ENCODE data around the gene GJD4.

The GJD4 gene

GRCh38 chr10:35577926-35578617 is 27.1 kb upstream of the GJD4 start:
- no peak overlapping the region for H3K27ac ChIP-seq (ENCODE audit: low read depth, low read length)
- no peak overlapping the region for H3K4me2 ChIP-seq (ENCODE audit: low read length)
- H3K27me3 ChIP-seq (ENCODE audit: control insufficient read depth, low read length): no peaks in the 10 kb centered on the region
- no peak overlapping the region for H3K4me3 ChIP-seq (ENCODE audit: low read length)
- H3K79me2 ChIP-seq (ENCODE audit: control insufficient read depth, low read length): no peaks in the 10 kb centered on the region
- H3K4me1 ChIP-seq (ENCODE audit: control insufficient read depth, low read length): no peaks in the 10 kb centered on the region
- H3K9me3 ChIP-seq (ENCODE audit: control insufficient read depth, insufficient read depth, low read length): no peaks in the 10 kb centered on the region
- no peaks in the 10 kb centered on the region for H3K9me2 ChIP-seq (replicated peaks; ENCODE audit: control insufficient read depth, low read length)
- no peaks in the 10 kb centered on the region for H3K36me3 ChIP-seq (ENCODE audit: control insufficient read depth, low read length)
- H4K20me1 ChIP-seq (ENCODE audit: control insufficient read depth, insufficient read depth, low read depth, low read length): no peaks in the 10 kb centered on the region
- no peak for TF ChIP-seq EZH2phosphoT487 (IDR thresholded peaks at IDR 0.05; ENCODE audit: borderline replicate concordance, low read length)
- TF ChIP-seq, protein P1, sequence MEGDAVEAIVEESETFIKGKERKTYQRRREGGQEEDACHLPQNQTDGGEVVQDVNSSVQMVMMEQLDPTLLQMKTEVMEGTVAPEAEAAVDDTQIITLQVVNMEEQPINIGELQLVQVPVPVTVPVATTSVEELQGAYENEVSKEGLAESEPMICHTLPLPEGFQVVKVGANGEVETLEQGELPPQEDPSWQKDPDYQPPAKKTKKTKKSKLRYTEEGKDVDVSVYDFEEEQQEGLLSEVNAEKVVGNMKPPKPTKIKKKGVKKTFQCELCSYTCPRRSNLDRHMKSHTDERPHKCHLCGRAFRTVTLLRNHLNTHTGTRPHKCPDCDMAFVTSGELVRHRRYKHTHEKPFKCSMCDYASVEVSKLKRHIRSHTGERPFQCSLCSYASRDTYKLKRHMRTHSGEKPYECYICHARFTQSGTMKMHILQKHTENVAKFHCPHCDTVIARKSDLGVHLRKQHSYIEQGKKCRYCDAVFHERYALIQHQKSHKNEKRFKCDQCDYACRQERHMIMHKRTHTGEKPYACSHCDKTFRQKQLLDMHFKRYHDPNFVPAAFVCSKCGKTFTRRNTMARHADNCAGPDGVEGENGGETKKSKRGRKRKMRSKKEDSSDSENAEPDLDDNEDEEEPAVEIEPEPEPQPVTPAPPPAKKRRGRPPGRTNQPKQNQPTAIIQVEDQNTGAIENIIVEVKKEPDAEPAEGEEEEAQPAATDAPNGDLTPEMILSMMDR (IDR thresholded peaks at IDR 0.05; ENCODE audit: low read depth, low read length, poor library complexity, severe bottlenecking): no peak
- no peaks in the 10 kb centered on the region for H3F3A ChIP-seq (ENCODE audit: control insufficient read depth, insufficient read depth)

DNA sequence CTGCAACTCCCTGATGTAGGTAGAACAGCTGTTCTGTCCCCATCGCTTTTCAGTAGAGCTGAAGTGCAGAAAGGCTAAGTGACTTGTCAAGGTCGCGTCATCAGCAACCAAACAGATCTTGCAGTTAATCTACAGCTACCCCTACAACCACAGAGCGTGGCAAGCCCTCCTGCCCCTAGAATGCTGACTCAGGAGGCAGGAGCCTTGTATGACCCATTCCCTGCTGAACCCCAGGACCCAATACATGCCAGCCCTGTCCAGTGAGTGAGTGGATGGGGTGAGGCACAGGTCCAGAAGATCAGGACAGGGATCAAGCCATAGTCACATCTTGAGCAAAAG is 26.6 kb upstream of the GJD4 start:
- H3K4me1 ChIP-seq (ENCODE audit: control insufficient read depth, low read length): no peaks in the 10 kb centered on the region
- no peaks in the 10 kb centered on the region for H3K79me2 ChIP-seq (ENCODE audit: control insufficient read depth, low read length)
- no peak overlapping the region for H3K27ac ChIP-seq (ENCODE audit: low read depth, low read length)
- H3F3A ChIP-seq (ENCODE audit: control insufficient read depth, insufficient read depth): no peaks in the 10 kb centered on the region
- H3K27me3 ChIP-seq (ENCODE audit: control insufficient read depth, low read length): no peaks in the 10 kb centered on the region
- no peak overlapping the region for H3K4me3 ChIP-seq (ENCODE audit: low read length)
- no peaks in the 10 kb centered on the region for H3K9me3 ChIP-seq (ENCODE audit: control insufficient read depth, insufficient read depth, low read length)
- no peak for TF ChIP-seq EZH2phosphoT487 (IDR thresholded peaks at IDR 0.05; ENCODE audit: borderline replicate concordance, low read length)
- TF ChIP-seq, protein P1 (IDR thresholded peaks at IDR 0.05; ENCODE audit: low read depth, low read length, poor library complexity, severe bottlenecking): no peak
- no peaks in the 10 kb centered on the region for H3K9me2 ChIP-seq (replicated peaks; ENCODE audit: control insufficient read depth, low read length)
- no peaks in the 10 kb centered on the region for H3K36me3 ChIP-seq (ENCODE audit: control insufficient read depth, low read length)
- no peak overlapping the region for H3K4me2 ChIP-seq (ENCODE audit: low read length)
- no peaks in the 10 kb centered on the region for H4K20me1 ChIP-seq (ENCODE audit: control insufficient read depth, insufficient read depth, low read depth, low read length)

DNA sequence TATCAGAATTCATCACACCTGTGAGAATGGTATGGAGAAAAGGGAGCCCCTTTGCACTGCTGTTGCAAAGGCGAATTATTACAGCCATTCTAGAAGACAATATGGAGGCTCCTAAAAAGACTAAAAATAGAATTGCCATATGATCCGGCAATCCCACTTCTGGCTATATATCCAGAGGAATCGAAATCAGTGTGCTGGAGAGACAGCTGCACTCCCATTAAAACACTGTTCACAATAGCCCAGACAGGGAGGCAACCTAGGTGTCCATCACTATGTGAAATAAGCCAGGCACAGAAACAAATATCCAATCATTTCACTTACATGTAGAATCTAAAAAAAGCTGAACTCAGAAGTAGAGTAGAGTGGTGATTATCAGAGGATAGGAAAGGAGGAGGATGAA is 26.0 kb upstream of the GJD4 start:
- Histone ChIP-seq H3K4me1 (ENCODE audit: control insufficient read depth, low read length) (no peaks in the 10 kb centered on the region), H3K36me3 (ENCODE audit: control insufficient read depth, low read length) (no peaks in the 10 kb centered on the region), H4K20me1 (ENCODE audit: control insufficient read depth, insufficient read depth, low read depth, low read length) (no peaks in the 10 kb centered on the region), H3K4me2 (ENCODE audit: low read length) (no peak overlapping the region), H3K4me3 (ENCODE audit: low read length) (no peak overlapping the region), H3K27me3 (ENCODE audit: control insufficient read depth, low read length) (no peaks in the 10 kb centered on the region), H3K27ac (ENCODE audit: low read depth, low read length) (no peak overlapping the region), H3F3A (ENCODE audit: control insufficient read depth, insufficient read depth) (no peaks in the 10 kb centered on the region), H3K9me2 (replicated peaks; ENCODE audit: control insufficient read depth, low read length) (no peaks in the 10 kb centered on the region), H3K9me3 (ENCODE audit: control insufficient read depth, insufficient read depth, low read length) (no peaks in the 10 kb centered on the region), H3K79me2 (ENCODE audit: control insufficient read depth, low read length) (no peaks in the 10 kb centered on the region)
- TF ChIP-seq, protein P1 (IDR thresholded peaks at IDR 0.05; ENCODE audit: low read depth, low read length, poor library complexity, severe bottlenecking): no peak
- no peak for TF ChIP-seq EZH2phosphoT487 (IDR thresholded peaks at IDR 0.05; ENCODE audit: borderline replicate concordance, low read length)
